HG03103 (cell line): Measurements from ENCODE around the gene DEFB128.

Source experiments
- ATAC-seq: cut with Tn5 transposase; IDR thresholded peaks from one replicate; pipeline ENCODE4 v1.9.1; 2021; ENCODE audit warnings: low read depth; ENCODE audit not compliant: unreplicated experiment

The DEFB128 gene

DNA sequence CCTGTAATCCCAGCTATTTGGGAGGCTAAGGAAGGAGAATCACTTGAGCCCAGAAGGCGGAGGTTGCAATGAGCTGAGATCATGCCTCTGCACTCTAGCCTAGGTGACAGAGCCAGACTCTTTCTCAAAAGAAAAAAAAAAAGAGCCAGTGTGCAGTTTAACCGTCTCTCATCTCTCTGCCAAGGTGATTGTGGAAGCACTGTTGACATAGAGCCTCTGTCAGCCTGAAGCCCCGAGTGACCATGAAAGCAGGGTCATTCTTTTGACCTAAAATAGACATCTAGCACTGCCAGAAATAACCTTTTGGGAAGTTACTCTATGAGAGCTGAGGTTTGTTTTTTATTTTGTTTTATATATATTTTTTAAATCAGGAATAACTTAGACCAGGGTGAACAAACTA lies 24.9 kb downstream of the DEFB128 start:
- ATAC-seq = no peak

DNA sequence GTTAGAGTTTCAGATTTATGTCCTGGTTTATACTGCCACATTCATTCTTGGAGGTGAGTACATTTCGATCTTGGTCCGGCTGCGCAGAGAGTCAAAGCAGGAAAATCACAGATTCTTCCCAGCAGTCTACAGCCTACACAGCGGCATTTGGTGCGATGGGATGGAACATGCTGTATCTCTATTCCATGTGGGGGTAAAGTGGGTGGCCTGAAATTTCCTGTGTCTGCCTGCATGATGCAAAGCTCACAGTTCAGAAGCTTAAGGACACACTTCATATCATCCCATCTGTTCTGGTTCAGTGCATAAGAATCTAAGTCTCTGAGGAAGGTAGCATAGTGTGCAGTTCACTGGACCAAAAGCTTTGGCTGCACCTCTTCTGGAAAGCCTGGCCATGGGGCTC lies 32.4 kb downstream of the DEFB128 start, which contains the start of gene DEFB127:
TSS of gene DEFB127 (plus strand) at position 301 of the 400 bp plus-strand sequence. CDS start at position 392, 91 bp downstream.
- ATAC-seq = no peak

DNA sequence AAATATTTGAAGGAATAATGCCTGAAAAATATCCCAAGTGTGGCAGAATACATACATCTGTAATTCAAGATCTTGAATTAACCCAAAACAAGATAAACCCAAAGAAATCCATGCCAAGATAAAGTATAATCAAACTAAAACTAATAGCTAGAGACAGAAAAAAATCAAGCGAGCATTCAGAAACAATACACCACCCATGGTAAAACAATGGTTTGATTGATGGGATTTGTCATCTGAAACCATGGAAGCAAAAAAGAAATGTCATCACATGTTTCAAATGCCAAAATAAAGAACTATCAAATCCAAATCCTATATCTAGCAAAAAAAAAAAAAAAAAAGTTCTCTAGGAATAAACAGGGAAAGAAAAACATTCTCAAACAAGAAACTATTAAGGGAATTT lies 37.4 kb downstream of the DEFB128 start:
- ATAC-seq = no peak

DNA sequence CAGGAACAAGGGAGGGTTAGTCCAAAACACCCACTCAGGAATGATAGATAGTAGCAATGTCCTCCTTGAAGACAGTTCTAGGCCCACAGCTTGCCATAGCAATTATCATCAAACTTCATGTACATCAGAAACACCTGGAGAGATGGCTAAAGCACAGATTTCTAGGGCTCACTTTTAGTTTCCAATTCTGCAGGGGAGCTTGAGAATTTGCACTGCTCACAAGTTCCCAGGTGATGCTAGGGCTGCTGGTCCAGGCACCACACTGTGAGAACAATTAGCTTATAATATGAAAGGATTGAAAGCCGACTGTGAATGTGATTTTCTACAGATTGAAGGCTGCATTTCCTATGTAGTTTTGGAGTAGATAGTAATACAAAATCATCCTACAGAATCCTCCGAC lies 43.6 kb downstream of the DEFB128 start:
- ATAC-seq = no peak

DNA sequence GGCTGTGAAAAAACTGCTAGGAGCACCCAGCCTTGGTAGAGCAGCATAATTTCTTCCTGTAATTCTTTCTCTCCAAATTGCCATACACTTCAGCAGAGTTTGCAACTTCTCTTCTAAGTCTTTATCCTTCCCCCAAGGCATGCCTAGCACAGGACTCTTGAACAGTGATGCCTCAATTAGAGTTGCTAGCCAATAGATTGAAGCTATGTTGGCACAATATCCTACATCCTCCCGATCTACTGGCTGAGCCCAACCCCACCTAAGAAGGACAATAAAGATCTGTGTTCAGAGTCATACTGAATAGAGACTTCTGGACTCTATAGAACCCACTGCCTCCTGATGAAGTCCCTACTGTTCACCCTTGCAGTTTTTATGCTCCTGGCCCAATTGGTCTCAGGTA lies 47.2 kb downstream of the DEFB128 start, which contains the start of gene DEFB126:
TSS of gene DEFB126 (plus strand) at position 301 of the 400 bp plus-strand sequence. CDS start at position 340, 39 bp downstream.
- no peak for ATAC-seq
